ENCODE measurements around the gene RRP15. TPM values are rescaled to one million over a fixed set of nuclear protein-coding genes. Genes with fewer than 3 reads are reported as not detected.
"Not testable (repeated sequence)": the region's sequence is repeated elsewhere in the genome, so short reads cannot be mapped to it uniquely, and the experiment has no call there.

Gene RRP15
- polyA plus RNA-seq, 3 donors: 20.9 to 23.6 (median 22.9) TPM

DNA sequence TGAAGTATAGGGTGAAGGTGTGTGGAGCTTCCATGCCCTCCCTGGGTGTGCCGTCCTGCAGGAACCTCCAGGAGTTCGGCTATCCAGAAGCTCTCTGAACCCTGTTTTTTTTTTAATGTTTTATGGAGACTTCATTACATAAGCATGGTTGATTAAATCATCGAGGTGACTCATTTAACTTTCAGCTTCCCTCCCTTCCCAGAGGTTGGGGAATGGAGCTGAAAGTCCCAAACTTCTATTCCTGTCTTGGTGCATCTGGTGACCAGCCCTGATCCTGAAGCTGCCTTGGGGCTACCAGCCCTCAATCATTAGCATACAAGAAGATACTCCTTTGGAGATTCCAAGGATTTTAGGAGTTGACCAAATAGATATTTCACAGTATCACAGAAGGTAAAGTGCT lies 9.5 kb downstream of the RRP15 start:
- DNase-seq (ENCODE audit: low read depth in 3 of 3, low spot score in 2 of 3): no peak

DNA sequence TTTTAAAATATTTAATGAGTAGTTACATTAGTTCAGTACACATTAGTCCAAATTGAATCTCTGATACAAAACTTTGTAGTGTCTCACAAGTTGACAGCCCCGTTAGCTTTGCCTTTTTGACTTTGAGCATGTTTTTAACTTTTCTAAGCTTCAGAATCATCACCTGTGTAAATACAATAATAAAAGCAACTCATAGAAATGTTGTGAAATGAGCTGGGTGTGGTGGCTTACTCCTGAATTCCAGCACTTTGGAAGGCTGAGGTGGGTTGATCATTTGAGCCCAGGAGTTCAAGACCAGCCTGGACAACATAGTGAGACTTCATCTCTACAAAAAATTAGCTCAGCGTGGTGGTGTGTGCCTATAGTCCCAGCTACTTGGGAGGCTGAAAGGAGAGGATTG lies 11.1 kb downstream of the RRP15 start:
- DNase-seq (ENCODE audit: low read depth in 3 of 3, low spot score in 2 of 3): no peak

DNA sequence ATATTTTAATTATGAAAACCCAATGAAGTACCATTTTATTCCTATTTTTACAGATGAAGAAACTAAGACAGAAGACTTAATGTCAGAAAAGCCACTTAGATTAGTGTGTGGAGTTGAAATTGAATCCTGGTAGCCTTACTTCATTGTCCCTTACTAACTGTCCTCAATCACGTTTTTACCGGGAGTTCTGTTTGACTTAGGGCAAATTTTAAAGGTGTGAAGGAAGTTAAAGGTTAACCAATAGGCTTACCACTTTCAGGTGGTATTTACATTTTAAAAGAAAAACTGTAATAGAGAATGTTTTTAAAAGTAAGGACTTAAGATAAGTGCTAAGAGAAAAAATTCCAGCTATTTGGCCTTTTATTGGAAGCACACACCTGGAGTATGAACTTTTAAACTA lies 12.4 kb downstream of the RRP15 start:
- DNase-seq (ENCODE audit: low read depth in 3 of 3, low spot score in 2 of 3): no peak

DNA sequence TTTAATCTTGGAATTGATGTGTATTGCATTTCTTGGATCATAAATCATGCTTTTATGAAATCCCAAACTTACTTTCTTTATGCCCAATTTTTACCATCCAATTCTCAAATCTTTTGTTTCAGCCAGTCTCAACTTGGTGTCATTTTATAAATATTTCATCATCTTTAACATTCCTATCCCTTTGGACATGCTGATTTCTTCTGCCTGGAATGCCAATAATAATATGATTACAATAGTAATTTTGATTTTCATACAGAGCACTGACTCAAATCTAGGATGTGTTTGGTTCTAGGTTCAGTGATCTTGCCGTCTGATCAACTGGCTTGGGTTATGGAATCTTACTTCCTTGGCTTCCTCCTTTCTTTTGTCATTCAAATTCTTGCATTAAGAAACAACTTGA lies 12.8 kb downstream of the RRP15 start:
- DNase-seq (ENCODE audit: low read depth in 3 of 3, low spot score in 2 of 3): no peak

DNA sequence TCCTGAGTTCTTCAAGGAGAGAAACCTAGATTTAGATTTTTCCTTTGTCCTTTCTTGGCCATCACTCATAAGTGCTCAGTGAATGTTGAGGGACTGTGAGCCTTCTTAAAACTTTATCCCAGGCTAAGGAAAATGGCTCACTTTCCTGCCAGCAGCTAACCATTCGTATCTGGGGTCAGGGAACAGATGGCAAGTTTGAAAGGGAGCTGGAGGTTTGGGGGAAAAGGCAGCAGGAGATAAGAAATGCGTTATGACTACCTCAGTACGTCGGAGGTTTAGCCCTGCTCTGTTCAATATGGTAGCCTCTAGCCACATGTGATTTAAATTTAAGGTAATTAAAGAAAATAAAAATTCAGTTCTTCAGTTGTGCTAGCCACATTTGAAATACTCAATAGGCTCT lies 13.3 kb downstream of the RRP15 start:
- DNase-seq (ENCODE audit: low read depth in 3 of 3, low spot score in 2 of 3): no peak

DNA sequence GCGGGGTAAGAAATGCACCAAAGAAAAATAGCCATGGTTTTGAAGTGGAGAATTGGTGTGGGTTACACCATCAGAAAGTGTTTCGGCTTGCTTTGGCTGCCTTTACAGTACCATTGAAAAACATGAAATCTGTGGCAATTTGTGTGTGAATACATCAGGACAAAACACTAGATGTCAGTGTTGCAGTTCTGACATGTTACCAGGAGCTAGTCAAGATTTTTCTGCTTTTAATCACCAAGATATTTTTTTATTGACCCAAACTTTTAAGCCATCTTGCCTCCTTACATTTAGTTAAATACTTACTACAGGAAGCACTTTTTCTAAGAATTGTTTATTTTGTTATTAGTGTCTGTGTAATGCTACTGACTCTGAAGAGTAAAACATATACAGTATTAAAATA lies 14.3 kb downstream of the RRP15 start:
- DNase-seq (ENCODE audit: low read depth in 3 of 3, low spot score in 2 of 3): peak in 1 of 3 donors; percentile 8

DNA sequence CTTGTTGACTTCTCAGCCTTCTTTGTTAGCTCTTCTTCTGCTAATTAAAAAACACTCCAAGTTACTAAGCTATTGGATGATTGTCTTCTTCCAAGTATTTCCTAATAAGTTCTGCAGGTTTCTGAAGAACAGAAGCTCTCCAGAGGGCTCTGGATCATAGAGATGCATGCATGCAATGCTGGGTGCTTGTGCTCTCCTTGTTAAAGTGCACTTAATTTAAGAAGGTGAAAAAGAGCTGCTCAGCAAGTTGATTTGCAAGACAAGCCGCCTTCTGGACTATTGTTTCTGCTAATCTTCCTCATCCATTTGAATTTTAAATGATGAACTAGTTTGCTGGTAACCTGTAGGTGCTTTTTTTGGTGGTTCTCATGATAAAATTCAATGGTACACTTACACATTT lies 16.1 kb downstream of the RRP15 start:
- no peak for DNase-seq (ENCODE audit: low read depth in 3 of 3, low spot score in 2 of 3)

DNA sequence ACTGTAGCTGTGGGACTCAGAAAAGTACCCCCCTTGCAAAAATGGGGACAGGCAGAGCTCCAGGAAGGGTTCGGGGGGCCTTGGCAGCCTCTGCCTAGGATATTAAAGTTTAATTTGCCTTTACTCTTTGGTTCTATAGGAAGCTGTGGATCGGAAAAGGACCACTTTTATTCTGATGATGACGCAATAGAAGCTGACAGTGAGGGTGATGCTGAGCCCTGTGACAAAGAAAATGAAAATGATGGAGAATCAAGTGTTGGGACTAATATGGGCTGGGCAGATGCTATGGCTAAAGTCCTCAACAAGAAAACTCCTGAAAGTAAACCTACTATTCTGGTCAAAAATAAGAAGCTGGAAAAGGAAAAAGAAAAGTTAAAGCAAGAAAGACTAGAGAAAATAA lies 17.1 kb downstream of the RRP15 start:
- DNase-seq (ENCODE audit: low read depth in 3 of 3, low spot score in 2 of 3): no peak

DNA sequence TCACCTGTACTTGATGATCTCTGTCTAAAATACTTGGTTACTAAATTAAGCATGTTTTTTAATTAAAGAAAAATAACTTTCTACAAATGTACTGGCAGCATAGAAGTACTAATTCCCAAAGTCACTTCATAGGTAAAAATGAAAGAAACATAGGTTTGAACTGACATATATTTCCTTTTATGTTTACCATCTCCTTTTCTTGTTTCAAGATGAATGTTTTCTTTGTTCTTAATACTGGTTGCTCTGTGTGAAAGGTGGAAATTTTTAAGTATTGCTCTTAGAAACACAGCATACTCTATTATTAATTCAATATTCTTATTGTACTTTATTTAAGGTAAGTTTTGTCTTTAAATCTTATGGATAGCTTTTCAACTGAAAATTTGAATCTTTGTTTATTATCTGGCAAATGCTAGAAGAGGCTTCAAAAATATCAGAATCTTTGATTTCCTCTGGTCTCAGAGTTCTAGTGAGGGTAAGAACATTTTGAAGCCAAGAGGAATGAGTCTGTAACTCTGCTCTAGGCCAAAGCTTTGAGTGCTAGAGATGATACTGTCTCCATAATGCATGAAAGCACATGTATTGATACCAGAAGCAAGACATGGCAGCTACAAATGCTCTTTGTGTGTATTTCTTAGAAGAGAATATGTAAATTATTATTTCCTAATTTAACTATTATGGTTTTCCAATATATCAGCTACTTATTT lies 18.2 kb downstream of the RRP15 start:
- no peak for DNase-seq (ENCODE audit: low read depth in 3 of 3, low spot score in 2 of 3)

DNA sequence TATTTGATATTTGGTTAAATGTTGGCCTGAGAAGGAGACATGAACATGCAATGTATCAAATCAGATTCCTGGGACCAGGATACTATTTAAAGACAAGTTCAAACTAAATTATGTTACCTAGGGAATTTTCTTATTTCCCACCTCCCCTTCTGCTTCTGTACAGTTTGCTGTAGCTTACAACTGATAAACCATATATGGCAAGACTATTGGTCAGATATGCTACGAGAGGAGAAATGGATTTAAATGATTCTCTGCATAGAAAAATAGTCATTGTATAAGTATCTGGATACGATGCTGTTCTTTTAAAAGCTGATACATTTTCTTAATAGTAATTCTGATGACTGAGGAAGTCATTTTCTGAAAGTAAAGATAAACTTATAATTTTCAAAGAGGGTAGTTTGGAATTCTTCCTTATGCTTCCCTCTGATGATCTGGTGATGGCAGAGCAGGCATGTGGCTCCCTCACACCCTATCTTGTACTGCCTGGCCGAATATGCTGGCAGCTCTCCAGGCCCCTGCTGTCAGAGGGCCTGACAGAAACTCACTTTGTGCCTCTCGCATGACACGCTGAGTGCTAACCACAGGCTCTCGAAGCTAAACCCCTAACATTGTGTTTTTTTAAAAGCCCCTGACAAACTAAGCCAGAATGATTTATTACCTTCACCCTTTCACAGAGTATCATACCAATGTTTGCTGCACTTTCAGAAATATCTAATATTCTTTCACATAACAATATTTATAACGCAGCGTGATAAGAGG lies 19.4 kb downstream of the RRP15 start:
- DNase-seq (ENCODE audit: low read depth in 3 of 3, low spot score in 2 of 3): no peak

DNA sequence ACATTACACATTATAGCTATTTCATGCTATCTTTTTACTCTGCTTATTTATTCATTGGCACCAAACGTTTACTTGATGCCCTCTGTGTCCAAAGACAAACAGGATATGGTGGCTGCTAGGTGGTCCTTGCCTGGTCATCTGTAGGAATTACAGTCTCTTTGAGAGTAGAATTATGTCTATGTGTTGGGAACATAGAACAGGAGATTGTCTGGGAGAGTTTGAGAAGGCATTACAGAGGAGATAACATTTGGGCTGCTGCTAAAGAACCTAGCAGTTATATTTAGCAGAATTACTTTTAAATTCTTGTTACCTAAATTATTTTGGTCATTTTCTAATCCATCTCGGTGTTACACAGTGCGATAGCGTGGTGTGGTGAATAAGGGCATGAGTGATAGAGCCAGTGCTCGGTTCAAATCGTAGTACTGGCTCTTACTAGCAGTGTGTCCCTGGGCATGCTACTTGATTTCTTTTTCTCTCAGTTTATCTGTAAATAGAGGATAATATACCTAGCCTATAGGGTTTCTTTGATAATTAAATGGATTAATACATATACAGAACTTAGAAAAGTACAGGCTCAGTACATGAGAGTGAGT lies 20.5 kb downstream of the RRP15 start:
- no peak for DNase-seq (ENCODE audit: low read depth in 3 of 3, low spot score in 2 of 3)

DNA sequence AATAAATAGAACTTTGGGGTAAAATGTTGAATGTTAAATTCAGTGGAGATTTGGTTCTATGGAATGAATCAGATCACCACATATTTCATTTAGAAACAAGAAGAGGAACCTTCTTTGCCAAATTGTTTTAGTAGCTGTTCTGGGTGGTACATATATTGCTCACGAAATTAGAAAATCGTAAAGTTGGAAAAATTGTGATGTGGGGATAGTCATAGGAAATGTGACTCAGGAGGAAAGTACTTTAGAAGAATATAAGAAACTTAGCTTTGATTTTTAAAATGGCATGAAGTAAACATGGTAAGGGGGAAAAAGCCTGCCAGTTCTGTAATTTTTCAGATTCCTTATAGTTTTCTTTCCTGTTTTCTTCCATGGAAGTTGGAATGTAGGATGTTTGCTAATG lies 27.4 kb downstream of the RRP15 start:
- no peak for DNase-seq (ENCODE audit: low read depth in 3 of 3, low spot score in 2 of 3)

DNA sequence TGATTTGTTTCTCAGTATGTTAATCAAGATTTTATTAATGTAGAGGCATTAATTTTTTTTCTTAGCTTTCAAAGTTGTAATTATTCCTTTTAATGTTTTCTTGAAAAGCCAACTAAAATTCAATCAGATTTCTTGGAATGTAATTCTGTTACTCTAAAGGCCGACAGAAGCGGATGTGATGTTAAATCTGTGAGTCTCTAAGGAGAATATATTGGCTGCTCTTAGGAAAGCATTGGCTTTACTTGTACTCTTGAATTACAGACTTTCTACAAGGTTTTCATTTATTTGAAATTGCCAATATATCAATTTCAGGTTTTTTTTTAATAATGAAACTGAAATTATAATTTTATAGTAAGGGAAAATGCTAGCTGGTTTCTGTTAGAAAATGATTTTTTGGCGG lies 29.2 kb downstream of the RRP15 start:
- no peak for DNase-seq (ENCODE audit: low read depth in 3 of 3, low spot score in 2 of 3)

DNA sequence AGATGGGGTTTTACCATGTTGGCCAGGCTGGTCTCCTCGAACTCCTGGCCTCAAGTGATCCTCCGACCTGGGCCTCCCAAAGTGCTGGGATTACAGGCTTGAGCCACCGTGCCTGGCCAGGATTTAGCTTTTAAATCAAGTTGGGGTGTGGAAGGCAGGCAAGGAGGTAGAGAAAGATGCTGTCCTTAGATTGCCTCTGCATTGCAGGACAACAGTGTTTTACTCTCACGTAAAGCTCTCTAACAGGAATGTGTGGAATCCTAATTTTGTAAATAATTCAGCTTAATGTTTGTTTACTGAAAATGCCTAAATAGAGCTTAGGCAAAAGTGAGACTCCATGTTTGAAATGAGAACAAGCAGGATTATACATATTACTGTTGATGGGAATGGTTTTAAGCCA lies 30.5 kb downstream of the RRP15 start:
- no peak for DNase-seq (ENCODE audit: low read depth in 3 of 3, low spot score in 2 of 3)

DNA sequence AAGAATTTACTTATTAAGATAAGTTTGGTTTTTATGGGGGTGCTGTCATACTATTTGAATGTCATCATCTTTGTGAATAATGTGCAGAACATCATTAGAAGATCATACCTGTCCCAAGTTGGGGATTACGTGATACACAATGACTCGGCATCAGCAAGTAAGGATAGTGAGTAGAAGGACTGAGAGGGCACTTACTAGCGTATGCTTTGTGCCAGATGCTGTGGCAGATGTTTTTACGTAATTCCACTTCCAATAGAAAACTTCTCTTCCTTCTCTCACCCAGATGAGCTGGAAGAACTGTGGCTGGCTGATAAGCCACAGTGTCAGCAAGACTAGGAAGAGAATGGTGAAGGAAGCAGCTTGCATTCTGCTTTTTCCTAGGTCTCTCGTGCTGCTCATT lies 32.0 kb downstream of the RRP15 start:
- no peak for DNase-seq (ENCODE audit: low read depth in 3 of 3, low spot score in 2 of 3)

DNA sequence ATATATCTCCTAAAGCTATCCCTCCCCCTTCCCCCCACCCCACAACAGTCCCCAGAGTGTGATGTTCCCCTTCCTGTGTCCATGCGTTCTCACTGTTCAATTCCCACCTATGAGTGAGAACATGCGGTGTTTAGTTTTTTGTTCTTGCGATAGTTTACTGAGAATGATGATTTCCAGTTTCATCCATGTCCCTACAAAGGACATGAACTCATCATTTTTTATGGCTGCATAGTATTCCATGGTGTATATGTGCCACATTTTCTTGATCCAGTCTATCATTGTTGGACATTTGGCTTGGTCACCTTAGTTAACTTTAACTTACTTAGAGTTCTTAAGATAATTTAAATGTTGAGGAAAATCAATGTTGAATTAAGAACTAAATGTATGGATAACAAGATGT lies 35.1 kb downstream of the RRP15 start:
- not testable (repeated sequence) for DNase-seq (ENCODE audit: low read depth in 3 of 3, low spot score in 2 of 3)

DNA sequence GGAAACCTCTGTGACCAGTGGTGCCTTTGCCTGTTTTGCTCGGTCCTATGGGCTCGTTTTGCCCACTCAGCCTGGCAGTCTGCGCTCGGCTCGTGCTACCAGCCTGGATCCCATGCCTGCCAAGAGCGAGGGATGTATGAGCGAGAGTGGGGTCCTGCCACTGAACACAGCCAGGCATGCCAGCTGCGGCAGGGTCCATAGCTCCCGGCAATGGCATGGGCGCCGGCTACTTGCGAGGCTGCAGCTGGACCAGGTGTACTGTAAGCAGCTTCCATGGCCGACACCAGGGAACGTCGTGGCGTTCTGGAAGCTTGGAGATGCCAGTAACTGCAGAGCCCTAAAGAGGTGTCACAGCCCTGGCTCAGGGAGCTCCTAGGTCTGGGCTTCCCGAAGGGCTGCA lies 37.7 kb downstream of the RRP15 start:
- no peak for DNase-seq (ENCODE audit: low read depth in 3 of 3, low spot score in 2 of 3)

DNA sequence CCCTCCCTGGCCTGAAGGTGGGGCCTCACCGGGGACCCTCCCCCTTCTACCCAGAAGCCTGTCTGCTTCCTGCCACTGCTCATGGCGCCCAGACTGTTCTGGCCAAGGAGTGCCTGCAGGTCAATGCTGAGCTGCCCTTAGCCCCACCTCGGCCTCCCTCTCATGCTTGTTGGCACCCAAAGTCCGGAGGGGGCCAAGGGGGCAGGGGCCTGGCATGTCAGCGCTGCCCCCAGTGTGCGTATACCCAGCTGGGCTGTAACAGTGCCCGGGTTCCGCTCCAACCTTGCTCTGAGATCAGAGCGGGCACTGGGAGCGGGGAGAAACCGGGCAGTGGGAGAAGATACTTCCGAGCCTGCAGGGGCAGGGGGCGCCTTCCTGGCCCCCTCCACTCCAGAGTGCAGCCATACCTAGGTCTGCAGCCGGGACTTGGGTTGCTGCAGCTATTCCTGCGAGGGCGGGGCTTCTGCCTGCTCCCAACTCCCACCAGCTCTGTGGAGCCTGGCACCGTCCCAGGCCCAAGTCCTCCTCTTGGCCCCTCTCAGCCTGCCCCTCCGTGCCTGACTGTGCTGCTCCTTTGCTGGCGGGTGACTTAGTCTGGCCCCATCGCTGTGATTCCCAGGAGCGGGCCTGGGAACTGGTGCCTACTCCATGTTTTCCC lies 38.6 kb downstream of the RRP15 start:
- DNase-seq (ENCODE audit: low read depth in 3 of 3, low spot score in 2 of 3): no peak

DNA sequence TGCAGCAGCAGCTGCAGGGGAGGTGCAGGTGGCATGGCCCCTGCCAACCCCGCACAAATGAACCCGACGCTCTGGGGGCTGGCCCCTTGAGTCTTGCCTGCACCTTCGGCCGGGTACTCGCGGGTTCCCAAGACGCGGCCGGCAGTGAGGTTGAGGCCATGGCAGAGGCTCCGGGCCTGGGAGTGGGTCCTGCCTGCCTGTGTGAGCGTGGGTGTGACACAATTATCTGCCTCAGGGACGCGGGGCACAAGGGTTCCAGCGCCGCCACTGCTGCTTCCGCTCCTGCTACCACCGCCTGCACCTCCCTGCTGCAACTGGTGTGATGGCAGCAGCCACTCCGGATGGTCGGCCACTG lies 39.1 kb downstream of the RRP15 start:
- no peak for DNase-seq (ENCODE audit: low read depth in 3 of 3, low spot score in 2 of 3)

DNA sequence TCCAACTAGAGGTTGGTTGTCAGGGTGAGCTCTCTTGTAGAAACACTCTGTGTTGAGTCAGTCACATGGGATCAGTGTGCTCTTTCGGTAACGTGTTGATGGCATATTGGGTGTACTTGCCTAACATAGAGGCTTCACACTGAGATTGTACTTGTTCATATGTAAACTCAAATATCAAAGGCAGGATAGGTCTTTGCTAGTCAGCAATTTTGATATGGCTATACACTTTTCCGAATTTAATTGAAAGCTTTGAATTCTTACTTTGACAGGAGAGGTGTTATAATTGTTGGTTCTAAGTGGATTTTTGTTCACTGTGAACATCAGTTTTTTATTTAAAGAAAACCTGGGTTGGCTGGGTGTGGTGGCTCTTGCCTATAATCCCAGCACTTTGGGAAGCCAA lies 43.7 kb downstream of the RRP15 start:
- DNase-seq (ENCODE audit: low read depth in 3 of 3, low spot score in 2 of 3): no peak

DNA sequence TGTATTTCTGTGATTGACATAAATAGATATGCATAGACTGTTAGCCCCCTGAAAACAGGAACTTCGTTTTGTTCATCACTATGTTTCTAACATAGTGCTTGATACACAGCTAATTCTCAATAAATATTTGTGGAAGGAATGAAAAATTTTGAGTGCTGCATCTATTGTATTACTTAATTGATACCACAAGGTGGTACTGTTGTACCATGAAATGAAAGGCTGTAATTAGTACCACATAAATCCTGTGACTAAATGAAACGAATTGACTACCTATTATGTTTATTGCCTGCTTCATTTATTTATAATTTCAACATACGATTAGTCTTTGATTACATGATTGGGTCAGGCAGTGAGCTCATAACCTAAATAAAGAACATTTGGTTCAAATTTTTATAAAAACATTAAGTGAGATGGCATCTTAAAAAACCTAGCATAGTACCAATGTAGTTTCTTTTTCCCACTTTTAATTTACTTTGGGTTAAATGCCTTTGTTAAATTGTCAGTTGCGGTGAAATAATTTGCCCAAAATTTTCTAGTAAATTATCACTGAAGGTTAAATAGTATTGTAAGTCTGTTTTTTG lies 45.0 kb downstream of the RRP15 start:
- no peak for DNase-seq (ENCODE audit: low read depth in 3 of 3, low spot score in 2 of 3)

All from right renal cortex interstitium (tissue), 3 donors.